ENCODE data around the gene GGPS1.
A peak's percentile ranks its signal among the peaks of the same experiment; 100 is the strongest.
"Not testable (repeated sequence)": the region's sequence is repeated elsewhere in the genome, so short reads cannot be mapped to it uniquely, and the experiment has no call there.

The GGPS1 gene

DNA sequence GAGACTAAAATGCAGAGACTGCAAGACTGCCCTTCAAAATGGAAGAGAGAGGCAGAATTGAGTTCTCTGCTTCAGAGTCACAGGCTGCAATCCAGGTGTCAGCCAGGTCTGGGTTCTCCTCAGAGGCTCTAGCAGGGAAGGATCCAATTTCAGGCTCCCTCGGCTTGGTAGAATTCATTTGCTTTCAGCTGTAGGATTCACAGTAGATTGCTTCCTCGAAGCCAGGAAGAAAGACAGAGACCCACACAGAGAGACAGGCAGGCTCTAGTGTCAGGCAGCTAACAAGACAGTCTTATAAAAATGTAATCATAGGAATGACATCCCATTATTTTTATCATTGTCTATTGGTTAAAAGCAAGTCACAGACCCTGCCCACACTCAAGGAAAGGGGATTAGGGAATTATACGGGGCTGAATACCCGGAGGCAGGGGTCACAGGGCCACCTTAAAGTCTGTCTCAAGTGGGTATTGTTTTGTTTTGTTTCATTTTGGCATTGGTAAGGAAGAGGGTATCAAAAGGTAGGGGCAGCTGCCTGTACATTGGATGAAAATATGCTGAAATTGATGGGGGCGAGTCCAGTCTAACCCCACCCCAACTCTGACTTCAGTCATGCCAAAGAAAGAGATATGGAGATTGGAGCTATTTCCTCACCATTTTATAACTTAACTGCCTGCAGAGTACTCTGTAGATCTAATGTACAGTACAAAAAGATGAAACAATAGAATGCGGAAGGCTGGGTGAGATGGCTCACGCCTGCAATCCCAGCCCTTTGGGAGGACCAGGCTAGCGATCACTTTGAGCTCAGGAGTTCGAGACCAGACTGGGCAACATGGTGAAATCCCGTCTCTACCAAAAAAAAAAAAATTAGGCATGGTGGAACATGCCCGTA is 29.4 kb downstream of the GGPS1 start:
- TF ChIP-seq, protein P1, sequence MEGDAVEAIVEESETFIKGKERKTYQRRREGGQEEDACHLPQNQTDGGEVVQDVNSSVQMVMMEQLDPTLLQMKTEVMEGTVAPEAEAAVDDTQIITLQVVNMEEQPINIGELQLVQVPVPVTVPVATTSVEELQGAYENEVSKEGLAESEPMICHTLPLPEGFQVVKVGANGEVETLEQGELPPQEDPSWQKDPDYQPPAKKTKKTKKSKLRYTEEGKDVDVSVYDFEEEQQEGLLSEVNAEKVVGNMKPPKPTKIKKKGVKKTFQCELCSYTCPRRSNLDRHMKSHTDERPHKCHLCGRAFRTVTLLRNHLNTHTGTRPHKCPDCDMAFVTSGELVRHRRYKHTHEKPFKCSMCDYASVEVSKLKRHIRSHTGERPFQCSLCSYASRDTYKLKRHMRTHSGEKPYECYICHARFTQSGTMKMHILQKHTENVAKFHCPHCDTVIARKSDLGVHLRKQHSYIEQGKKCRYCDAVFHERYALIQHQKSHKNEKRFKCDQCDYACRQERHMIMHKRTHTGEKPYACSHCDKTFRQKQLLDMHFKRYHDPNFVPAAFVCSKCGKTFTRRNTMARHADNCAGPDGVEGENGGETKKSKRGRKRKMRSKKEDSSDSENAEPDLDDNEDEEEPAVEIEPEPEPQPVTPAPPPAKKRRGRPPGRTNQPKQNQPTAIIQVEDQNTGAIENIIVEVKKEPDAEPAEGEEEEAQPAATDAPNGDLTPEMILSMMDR (IDR thresholded peaks at IDR 0.05; ENCODE audit: low read depth, low read length) = no peak
- no peak for DNase-seq (ENCODE audit: low read depth in 2 of 2)
- H3K4me3 ChIP-seq (replicated peaks in 1 of 2; ENCODE audit: low read depth in 2 of 2, low read length in 2 of 2) = no peak overlapping the region

DNA sequence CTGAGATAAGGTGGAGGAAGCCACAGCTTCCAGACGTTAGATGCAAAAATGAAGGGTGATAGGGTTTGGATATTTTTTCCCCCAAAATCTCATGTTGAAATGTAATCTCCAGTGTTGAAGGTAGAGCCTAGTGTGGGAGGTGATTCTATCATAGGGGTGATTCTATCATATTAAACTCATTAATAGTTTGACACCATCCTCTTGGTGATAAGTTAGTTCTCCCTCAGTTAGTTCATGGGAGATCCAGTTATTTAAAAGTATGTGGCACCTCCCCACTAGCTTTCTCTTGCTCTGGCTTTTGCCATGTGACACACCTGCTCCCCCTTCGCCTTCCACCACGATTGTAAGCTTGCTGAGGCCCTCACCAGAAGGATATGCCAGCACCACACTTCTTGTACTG is 30.5 kb downstream of the GGPS1 start:
- TF ChIP-seq, protein P1 (IDR thresholded peaks at IDR 0.05; ENCODE audit: low read depth, low read length) = no peak
- no peak overlapping the region for H3K4me3 ChIP-seq (replicated peaks in 1 of 2; ENCODE audit: low read depth in 2 of 2, low read length in 2 of 2)
- DNase-seq (ENCODE audit: low read depth in 2 of 2) = no peak

DNA sequence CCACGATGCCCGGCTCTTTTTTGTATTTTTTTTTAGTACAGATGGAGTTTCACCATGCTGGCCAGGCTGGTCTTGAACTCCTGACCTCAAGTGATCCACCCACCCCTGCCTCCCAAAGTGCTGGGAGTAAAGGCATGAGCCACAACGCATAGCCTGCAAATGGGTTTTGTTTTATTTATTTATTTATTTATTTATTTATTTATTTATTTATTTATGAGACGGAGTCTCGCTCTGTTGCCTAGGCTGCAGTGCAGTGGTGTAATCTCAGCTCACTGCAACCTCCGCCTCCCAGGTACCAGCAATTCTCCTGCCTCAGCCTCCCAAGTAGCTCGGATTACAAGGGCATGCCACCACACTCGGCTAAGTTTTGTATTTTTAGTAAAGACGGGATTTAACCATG is 35.8 kb downstream of the GGPS1 start:
- DNase-seq (ENCODE audit: low read depth in 2 of 2); H3K4me3 ChIP-seq (replicated peaks in 1 of 2; ENCODE audit: low read depth in 2 of 2, low read length in 2 of 2): not testable (repeated sequence)

DNA sequence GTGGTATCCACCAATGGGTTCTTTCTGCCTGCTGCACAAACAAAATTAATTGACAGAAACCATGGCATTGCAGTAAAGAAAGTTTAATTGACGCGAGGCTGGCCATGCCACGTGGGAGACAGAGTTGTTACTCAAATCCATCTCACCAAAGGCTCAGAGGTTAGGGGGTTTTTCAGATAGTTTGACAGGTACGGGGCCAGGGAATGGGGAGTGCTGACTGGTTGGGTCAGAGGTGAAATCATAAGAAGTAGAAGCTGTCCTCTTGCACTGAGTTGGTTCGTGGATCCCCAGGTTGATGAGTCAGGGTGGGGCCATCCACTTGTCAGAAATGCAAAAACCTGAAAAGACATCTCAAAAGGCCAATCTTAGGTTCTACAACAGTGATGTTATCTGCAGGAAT is 37.9 kb downstream of the GGPS1 start:
- no peak overlapping the region for H3K4me3 ChIP-seq (replicated peaks in 1 of 2; ENCODE audit: low read depth in 2 of 2, low read length in 2 of 2)
- no peak for DNase-seq (ENCODE audit: low read depth in 2 of 2)
- TF ChIP-seq, protein P1 (IDR thresholded peaks at IDR 0.05; ENCODE audit: low read depth, low read length) = no peak

DNA sequence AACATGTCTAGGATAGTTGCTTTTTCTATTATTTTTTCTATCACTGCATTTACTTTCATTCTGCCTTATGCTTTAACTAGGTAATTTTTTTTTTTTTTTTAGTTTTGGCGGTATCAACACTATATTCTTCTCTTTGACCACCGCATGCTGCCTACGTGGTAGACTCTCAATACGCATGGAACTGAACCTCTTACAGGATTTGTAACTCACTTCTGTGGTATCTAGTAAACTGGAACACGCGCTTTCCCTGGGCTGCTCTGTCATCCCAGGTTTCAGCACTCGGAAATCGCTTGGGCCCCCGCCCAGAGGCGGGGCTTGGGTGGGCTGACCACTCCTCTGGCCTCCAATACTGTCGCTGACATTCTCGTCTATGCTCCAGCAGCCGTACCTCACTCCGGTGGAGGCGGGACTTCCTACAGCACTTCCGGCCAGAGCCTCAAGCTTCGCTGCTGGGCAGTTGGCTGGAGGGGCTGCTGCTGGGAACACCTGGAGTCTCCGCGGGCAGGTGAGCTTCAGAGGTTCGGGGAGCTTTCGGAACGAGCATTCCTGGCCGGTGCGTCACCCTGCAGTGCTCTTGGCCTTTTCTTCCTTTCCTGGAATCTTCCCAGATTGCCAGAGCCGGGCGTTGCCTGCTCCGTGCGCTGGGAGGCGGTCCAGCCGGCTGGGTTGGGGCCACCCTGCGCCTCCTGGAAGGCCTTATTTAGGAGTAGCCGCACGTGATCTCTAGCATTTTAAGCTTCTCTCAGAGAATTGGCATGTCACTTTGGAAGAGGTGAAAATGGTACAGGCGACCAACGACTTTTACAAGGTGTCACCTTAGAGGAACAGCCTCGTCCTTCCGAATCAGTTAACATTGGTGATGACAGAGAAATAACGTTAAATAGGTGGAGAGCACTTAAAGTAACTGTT is 38.9 kb downstream of the GGPS1 start, which contains the start of gene TBCE:
TSS of gene TBCE (plus strand) at position 428 of the 909 bp plus-strand sequence. CDS start 12,623 bp downstream, outside the sequence.
- peak within 1 kb of the TSS; percentile 75 to 85 for H3K4me3 ChIP-seq (replicated peaks in 1 of 2; ENCODE audit: low read depth in 2 of 2, low read length in 2 of 2)
- TF ChIP-seq, protein P1 (IDR thresholded peaks at IDR 0.05; ENCODE audit: low read depth, low read length) = peak; percentile 43
- peak; percentile 97 for DNase-seq (ENCODE audit: low read depth in 2 of 2)

DNA sequence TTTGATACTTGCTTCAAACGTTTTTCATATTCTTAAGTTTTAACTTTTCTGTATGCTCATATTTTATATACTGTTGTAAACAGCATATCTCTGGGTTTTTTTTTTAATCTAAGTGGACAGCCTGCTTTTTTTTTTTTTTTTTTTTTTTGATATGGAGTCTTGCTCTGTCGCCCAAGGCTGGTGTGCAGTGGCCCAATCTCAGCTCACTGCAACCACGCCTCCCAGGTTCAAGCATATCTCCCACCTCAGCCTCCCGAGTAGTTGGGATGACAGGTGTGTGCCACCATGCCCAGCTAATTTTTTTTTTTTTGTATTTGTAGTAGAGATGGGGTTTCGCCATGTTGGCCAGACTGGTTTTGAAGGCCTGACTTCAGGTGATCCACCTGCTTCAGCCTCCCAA is 40.1 kb downstream of the GGPS1 start:
- H3K4me3 ChIP-seq (replicated peaks in 1 of 2; ENCODE audit: low read depth in 2 of 2, low read length in 2 of 2) = peak overlapping the region; percentile 75 to 85
- no peak for DNase-seq (ENCODE audit: low read depth in 2 of 2)
- TF ChIP-seq, protein P1 (IDR thresholded peaks at IDR 0.05; ENCODE audit: low read depth, low read length) = no peak

DNA sequence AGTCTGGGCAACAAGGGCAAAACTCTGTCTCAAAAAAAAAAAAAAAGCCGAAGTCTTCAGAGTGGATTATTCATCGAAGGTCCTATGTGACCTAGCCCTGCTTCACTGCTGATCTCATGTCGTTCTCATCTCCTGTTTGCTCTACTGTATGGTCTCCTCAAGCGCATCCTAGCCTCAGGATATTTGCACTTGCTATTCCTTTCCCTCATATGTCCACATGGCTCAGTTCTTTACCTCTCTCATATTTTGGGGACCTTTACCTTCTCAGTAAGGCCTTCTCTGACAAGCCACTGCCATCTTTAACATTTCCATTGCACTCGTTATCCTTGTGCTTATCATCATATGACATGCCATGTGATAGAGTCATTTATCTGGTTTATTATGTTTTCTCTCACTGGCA is 41.4 kb downstream of the GGPS1 start:
- TF ChIP-seq, protein P1 (IDR thresholded peaks at IDR 0.05; ENCODE audit: low read depth, low read length) = no peak
- no peak overlapping the region for H3K4me3 ChIP-seq (replicated peaks in 1 of 2; ENCODE audit: low read depth in 2 of 2, low read length in 2 of 2)
- no peak for DNase-seq (ENCODE audit: low read depth in 2 of 2)

All from cardiac fibroblast (primary cell).